Measurements from ENCODE around the gene PRKRIP1.
"Not testable (repeated sequence)": the region's sequence is repeated elsewhere in the genome, so short reads cannot be mapped to it uniquely, and the experiment has no call there.

PRKRIP1 gene, protein sequence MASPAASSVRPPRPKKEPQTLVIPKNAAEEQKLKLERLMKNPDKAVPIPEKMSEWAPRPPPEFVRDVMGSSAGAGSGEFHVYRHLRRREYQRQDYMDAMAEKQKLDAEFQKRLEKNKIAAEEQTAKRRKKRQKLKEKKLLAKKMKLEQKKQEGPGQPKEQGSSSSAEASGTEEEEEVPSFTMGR
- 63.0 to 92.6 (median 70.0) reads per million in 4 donors for total RNA-seq

DNA sequence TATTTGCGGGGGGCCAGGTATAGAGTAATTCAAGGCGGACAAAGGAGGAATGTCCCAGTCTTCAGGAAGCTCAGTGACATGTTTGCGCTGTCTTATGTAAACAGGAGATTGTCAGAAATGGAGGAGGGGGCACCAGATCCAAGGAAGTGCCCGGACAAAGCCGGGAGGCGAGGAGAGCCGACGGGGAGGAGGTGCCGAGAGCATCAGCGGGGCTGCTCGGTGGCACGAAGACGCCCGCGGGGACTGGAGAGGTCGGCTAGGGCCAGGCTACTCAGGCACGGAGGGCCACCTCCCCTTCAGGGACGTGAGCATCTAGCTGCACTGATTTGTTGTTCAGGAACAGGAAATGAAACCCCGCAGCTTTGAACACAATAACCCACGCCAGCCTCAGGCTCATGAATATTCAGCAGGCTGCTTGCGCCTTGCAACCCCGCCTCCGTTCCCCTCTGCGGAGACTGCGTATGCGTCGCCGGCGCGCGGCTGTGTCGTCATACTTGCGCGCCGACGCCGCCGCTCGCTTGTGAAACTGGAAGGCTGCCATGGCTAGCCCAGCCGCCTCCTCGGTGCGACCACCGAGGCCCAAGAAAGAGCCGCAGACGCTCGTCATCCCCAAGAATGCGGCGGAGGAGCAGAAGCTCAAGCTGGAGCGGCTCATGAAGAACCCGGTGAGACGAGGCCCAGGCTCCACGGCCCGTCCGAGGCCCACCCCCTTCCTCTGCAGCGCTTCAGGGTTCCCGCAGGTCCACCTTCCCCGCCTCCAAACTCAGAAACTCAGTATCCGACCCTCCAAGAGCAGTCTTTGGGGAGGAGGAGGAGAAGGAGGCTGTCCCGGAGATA lies at the start of gene PRKRIP1:
PRKRIP1 (plus strand) TSS at position 491 of the 837 bp plus-strand sequence; CDS start at position 540, 49 bp downstream.
- DNase-seq, result peak; percentile 71 to 96 (median 85)

DNA sequence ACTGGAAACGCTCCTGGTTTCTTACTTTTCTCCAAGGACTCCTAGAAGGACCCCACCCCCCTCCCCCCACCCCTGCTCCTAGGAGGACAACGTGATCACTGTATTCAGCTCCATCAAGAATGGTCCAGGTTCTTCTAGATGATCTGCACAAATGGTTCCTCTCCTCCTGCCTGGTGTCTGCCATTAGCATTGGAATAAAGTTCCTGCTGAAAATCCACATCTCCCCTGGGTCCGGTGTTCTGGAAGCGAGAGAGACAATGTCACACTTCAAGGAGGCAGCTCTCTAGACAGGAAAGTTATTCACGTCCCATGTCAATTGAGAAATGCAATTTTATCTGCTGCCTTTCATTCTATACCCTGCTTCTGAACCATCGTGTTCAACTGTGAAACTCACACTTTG lies 49.2 kb upstream of the PRKRIP1 start:
- DNase-seq, result not testable (repeated sequence)

DNA sequence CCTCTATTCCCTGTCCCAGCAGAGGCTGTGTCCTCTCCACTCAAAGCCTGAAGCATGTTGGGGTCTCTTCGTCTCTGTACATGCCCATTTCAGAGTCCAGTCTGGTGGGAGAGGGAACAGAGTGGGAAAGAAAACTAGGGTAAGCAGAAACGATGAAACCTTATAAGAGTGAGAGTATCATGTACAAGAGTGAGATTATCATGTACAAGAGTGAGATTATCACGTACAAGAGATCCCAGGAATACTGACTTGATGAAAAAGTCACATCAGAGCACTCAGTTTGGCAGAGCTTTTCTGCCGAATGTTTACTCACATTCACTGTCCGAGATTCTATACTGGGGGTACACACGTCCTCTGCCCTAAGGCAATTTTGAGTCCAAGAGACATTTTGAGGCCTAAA lies 39.8 kb upstream of the PRKRIP1 start, which contains the start of gene SPDYE6:
SPDYE6 (minus strand) TSS at position 101 of the 400 bp plus-strand sequence. CDS start 421 bp downstream, outside the sequence.
- DNase-seq, result not testable (repeated sequence)

DNA sequence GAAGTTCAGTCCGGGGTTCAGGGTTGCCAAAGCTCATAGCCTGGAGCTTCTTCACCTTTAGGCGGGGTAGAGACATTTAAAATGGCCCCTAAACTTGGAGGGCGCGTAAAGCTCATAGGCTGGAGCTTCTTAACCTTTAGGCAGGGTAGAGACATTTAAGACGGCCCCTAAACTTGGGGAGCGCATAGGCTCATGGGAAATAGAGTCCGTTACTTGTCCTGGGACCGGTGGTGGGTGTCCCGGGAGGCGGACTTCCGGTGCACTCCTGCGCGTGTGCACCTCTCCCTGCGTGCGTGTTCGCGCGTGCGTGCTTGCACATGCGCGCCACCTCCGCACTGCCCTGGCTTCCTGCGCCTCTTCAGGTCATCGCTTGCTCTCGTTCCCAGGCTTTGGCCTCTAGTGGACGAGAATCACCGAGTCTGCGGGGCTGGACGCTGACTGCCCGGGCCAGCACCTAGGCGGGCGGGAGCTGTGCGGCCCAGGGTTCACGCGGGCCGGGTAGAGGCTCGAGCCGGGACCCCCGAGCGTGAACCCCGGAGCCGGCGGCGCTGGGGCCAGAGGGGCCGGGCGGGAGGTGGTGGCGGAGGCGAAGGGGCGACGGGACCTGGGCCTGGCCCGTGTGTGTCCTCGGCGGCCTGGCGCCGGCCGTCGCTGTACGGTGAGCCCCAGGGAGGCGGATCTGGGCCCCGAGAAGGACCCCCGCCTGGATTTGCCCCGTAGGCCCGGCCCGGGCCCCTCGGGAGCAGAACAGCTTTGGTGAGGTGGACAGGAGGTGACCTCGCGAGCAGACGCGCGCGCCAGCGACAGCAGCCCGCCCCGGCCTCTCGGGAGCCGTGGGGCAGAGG lies 32.4 kb upstream of the PRKRIP1 start:
- DNase-seq, result peak; percentile 87 to 99 (median 90)

DNA sequence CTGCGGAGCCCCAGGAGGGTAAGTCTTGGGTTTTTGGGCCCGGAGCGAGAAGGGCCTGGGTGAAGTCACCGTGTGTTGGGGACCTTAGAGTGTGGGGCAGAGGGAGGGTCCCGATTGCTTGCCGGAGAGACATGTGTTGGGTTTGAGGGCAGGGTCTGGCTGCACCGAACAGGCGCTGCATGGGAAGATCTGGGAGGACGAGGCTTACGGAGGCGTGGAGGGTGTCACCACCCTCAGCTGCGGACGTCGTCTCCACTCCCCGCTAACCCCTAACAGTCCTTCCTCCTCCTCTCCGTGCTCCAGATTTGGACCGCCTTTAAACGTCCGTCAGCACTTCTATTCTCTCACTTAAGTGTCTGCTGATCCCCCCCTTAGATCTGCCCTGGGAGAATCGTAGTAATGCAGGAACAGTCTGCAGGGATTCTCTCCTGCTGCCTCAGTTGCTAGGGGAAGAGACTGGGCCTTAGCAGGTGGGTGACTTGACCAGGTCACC lies 31.7 kb upstream of the PRKRIP1 start:
- not testable (repeated sequence) for DNase-seq

DNA sequence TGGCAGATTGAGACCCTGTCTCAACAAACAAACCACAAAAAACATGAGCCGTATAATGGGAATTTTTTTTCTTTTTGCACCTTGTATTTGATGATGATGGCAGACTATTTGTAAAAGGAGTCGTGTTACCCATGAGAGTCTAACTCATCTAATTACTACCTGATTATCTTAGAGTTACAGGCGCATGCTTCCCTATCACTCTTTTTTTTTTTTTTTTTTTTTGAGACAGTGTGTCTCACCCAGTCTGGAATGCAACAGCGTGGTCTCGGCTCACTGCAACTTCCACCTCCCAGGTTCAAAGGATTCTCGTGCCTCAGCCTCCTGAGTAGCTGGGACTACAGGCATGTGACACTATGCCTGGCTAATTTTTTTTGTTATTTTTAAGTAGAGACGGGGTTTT lies 30.8 kb upstream of the PRKRIP1 start:
- not testable (repeated sequence) for DNase-seq

DNA sequence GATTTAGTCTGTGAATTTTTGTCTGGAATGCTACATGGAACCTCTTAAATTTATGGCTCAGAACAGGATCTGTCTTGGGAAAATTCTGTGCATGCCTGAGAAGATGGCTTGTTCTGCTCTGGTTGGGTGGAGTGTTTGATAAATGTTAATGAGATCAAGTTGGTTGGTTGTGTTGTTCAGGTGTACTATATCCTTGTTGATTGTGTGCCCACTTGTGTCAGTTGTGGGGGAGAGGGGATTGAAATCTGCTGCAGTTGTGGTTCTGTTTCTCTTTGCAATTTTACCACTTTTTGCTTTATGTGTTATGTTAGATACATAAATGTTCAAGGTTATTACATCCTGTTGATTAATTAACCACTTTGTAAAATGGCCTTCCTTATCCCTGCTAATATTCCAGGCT lies 26.1 kb upstream of the PRKRIP1 start:
- DNase-seq, result not testable (repeated sequence)

DNA sequence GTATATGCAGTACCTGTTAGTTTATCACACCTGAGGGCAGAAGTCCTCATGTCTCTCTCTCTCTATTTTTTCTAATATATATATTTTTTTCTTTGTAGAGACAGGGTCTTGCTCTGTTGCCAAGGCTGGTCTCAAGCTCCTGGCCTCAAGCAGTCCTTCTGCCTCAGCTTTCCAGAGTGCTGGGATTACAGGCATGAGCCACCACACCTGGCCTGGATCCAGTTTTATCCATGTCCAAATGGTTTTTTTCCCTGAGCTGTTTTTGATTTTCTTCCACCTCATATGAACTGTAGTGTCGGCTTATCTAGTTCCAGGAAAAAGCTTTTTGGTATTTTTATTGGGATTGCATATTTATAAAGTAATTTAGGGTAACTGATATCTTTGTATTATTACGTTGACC lies 23.4 kb upstream of the PRKRIP1 start:
- not testable (repeated sequence) for DNase-seq

DNA sequence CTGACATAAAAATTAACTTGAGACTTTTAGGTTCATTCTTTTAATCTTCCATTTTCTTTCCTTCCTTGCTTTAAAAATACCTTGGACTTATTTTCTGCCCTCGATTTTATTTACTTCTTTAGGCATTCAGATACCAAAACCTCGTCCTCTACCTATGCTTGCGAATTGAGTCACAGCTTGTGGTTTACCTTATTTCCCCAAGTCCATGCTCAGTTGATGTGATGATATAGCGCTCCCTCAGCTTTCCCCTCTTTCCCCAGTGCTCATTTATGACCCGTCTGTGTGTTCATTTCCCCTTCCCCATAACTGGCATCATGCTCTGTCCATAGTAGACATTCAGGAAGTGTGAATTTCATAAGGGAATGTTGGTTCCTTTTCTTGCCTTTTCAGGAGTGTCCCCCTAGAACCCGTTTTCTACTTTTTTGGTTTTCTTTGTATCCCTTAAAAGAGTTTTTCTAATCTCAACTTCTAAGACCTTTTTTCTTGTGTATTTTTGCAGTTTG lies 19.1 kb upstream of the PRKRIP1 start:
- no peak for DNase-seq

DNA sequence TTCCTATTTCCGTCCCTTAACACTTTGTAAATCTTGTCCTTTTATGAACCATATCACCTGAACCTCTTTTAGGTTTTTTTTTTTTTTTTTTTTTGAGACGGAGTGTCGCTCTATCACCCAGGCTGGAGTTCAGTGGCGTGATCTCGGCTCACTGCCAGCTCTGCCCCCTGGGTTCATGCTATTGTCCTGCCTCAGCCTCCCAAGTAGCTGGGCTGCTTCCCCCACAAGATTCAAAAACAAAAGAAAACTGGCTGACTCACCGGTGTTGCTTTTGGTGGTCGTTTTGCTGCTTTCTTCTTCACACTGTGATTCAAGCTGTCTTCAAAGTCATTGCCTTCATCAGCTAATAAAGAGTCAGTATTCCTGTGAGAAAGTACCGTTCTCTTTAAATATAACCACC lies 15.3 kb upstream of the PRKRIP1 start:
- DNase-seq, result not testable (repeated sequence)

DNA sequence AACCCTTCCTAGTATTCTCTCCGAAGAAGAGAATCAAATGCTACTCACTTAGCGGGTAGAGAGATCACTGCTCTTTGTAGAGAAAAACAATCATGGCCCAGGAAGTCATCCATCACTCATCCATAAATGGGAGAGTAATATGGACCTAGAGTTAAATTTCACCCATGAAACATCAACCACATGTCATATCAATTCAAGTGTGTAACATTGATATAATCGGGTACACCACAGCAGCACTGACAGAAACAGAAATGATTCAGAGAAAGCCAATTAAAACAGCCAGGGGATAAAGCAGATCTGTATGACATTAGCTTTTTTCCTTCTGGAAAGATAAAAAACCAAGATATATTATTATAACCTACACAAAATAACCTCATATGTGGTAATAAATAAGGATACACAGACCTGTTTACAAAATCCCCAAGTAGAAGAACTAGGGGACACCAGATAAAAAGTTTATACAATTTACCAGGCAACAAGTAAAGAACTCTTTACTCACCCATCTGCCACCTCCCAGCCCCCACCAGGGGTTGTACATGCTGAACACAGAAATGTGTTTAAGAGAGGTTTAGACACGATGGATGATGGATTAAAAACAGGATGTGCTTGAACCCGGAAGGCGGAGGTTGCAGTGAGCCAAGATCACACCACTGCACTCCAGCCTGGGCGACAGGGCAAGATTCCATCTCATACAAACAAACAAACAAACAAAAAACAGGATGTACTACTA lies 14.3 kb upstream of the PRKRIP1 start:
- DNase-seq, result not testable (repeated sequence)

DNA sequence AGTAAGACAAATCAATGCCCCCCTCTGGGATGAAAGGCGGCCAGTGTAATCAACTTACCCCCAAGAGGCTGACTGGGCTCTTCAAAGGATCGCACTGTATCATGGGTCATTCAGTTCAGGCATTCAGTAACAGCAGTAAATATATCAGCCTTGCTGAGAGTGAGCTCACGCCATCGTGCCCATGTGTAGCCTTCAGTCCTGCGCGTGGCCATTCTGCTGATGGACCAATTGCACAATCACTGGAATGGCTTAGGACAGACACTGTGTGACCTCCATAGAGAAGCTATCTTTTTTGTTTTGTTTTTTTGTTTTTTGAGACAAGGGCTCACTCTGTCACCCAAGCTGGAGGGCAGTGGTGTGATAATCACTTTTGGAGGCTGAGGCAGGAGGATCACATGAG lies 9.1 kb upstream of the PRKRIP1 start:
- DNase-seq, result no peak

DNA sequence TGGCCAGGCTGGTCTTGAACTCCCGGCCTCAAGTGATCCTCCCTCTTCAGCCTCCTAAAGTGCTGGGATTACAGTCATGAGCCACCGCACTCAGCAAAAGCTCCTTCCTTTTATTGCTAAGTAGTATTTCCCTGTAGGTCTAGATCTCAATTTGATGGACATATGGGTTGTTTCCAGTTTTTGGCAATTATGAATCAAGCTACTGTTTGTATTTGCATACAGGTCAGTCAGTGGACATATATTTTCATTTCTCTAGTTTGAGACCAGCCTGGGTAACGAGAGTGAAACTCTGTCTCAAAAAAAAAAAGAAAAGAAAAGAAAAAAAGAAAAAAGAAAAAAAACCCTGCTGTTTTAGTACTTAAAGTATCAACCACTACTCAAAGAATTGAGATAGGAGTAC lies 6.4 kb upstream of the PRKRIP1 start:
- DNase-seq, result no peak

DNA sequence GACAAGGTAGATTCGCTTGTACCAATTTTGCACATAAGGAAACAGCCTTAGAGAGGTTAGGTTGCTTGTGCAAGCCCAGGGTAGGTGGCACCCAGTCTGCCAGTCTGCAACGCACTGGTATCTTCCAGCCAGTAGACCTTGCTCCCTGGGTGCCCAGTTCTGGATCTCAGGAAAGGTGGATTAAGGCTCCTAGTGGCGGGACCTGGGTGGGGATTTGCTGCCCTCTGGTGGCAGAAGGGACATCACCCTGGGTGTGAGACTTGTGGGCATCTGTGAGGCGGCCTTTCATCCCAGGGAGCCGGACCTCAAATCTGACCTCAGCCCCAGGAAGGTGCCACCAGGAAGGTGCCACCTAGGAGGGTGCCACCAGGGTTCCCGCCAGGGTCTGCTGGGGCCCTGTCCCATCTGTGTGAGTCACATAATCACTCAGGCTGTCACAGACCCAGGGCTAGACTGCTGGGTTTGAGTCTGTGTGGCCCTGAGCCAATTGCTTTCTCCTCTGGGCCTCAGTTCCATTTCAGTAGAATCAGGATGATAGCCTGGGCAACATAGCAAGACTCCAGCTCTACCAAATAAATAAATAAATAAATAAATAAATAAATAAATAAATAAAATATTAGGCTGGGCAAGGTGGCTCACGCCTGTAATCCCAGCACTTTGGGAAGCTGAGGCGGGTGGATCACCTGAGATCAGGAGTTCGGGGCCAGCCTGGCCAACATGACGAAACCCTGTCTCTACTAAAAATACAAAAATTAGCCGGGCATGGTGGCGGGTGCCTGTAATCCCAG lies 5.3 kb upstream of the PRKRIP1 start:
- DNase-seq, result peak; percentile 41 to 63 (median 52)

DNA sequence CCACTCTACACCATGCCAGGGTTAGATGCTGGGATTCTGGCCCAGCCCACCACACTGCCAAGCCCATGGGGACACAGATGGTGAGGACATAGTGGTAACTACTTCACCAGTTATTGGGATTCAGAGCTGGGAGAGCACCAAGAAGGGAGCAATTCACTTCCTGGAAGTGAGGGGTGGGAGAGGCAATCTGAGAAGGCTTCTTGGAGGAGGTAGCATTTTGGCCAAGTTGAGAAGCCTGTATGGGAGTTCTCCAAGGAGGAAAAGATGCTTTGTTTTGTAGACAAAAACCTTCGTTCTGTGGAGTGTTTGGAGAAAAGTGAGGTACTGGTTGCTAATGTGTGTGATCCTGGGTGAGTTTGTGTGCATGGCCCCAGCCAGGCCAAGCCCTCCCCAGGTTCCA lies 3.8 kb upstream of the PRKRIP1 start:
- no peak for DNase-seq

DNA sequence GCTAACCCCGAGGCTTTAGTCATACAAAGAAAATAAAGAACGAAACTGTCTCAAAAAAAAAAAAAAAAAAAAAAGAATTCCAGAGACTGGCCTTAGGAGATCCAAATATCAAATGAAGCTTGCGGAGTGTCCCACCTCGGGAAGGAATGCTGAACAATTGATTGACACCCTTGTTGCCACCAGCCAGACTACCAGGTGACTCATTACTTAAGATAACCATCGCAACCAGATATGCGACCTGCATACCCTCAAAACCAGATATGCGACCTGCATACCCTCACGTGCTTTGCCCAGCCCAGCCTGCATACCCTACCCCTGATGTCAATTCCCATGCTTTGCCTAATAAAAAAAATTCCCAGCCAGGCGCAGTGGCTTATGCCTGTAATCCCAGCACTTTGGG lies 2.7 kb upstream of the PRKRIP1 start:
- no peak for DNase-seq

DNA sequence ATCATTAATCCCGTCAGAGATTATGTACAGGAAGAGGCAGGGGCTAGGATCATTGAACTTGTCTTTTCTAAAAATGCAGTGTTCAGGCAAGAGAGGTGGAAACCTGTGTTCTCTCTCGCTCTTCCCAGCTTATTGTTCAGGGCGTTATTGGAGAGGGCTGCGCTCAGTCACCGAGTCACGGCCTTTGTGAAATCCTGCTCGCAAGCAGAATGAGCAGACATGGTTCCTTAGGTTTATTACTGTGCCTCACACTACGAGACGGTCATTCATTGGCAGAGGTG lies 631 bp upstream of the PRKRIP1 start:
- DNase-seq, result no peak

DNA sequence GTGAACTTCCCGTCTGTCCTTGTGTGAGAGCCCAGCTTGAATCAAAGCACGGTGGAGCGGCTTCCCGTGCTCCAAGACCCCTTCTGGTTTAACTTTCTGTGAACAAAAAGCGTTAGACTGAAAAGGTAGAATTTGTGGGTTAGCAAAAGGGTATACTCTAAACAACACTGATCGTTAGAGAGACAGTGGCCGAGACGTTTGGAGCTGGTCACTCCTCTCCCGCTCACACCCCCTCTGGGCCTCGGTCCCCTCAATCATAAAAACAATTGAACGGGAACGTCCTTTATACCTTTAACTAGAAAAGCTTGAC lies 502 bp downstream of the PRKRIP1 start:
- no peak for DNase-seq

DNA sequence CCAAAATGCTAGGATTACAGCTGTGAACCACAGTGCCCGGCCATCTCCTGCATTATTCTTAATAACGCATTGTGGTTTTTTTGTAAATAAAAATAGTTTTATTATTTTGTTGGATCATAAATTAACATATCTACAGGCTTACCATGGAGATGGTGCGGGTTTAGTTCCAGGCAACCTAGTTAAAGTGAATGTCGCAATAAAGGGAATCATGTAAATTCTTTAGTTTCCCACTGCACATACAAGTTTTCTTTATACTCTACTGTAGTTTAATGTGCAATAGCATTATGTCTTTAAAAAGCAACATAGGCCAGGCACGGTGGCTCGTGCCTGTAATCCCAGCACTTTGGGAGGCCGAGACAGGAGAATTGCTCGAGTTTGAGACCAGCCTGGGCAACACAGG lies 2.4 kb downstream of the PRKRIP1 start:
- DNase-seq, result no peak

DNA sequence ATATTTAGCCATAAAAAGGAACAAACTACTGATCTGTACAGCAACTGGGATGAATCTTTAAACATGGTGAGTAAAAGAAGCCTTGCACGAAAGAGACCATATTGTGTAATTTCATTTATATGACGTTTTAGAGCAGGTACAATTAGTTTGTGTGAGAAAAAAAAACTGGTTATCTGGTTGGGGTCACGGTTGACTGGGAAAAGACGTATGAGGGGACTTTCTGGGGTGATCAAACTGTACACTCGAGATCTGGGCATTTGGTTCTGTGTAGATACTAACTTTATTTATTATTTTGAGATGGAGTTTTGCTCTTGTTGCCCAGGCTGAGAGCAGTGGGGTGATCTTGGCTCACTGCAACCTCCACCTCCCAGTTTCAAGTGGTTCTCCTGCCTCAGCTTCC lies 4.2 kb downstream of the PRKRIP1 start:
- no peak for DNase-seq

DNA sequence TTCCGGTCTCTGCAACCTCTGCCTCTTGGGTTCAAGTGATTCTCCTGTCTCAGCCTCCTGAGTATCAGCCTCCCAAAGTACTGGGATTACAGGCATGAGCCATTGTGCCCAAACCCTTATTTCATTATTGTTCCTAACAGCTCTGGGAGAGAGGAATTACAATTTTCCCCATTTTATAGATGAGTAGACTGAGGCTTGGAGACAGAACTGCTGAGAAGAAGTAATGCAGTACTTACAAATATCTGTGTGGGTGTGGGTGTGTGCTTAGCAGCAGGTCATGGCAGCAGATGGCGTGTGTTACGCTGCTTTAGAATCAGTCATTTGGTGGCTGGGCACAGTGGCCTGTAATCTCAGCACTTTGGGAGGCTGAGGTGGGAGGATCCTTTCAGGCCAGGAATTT lies 7.4 kb downstream of the PRKRIP1 start:
- DNase-seq, result no peak
